Spleen (tissue), 11 donors: ENCODE results near the gene CDADC1. TPM values are rescaled to one million over a fixed set of nuclear protein-coding genes. Genes with fewer than 3 reads are reported as not detected.

ENCODE experiments used
- DNase-seq: peaks from one replicate; pipeline ENCODE4 v3.0.0-alpha.2; 2020
- H3K27ac ChIP-seq, 8 donors: fragments of 200-600 bp; sonication (generic) in 7 of 8; 1 replicate in 4 of 8; 2 replicates in 4 of 8; pipeline versions ENCODE4 v1.5.0 to v1.8.0; 2016 to 2021; ENCODE audit warnings: inconsistent platforms in 4 of 8, mild to moderate bottlenecking in 4 of 8, moderate library complexity in 1 of 8
- H3K27me3 ChIP-seq, 7 donors: fragments of 200-600 bp; sonication (generic) in 6 of 7; replicated peaks in 1 of 7; 1 replicate in 4 of 7; 2 replicates in 3 of 7; pipeline versions ENCODE4 v1.5.0 to v1.8.0; 2016 to 2021; ENCODE audit warnings: inconsistent platforms in 3 of 7, mild to moderate bottlenecking in 1 of 7
- H3K36me3 ChIP-seq, 6 donors: fragments of 200-600 bp; sonication (generic) in 5 of 6; 1 replicate in 4 of 6; 2 replicates in 2 of 6; pipeline versions ENCODE4 v1.5.0 to v1.8.0; 2016 to 2021; ENCODE audit warnings: inconsistent platforms in 2 of 6
- H3K4me1 ChIP-seq, 6 donors: fragments of 200-600 bp; sonication (generic) in 5 of 6; 1 replicate in 3 of 6; 2 replicates in 3 of 6; pipeline versions ENCODE4 v1.5.0 to v1.8.0; 2016 to 2021; ENCODE audit warnings: inconsistent platforms in 3 of 6
- H3K4me3 ChIP-seq, 8 donors: fragments of 200-600 bp; sonication (generic) in 7 of 8; 1 replicate in 4 of 8; 2 replicates in 4 of 8; pipeline versions ENCODE4 v1.5.0 to v1.8.0; 2016 to 2021; ENCODE audit warnings: inconsistent platforms in 4 of 8, mild to moderate bottlenecking in 4 of 8, moderate library complexity in 2 of 8
- H3K9me3 ChIP-seq, 8 donors: fragments of 200-600 bp; sonication (generic) in 7 of 8; 1 replicate in 4 of 8; 2 replicates in 4 of 8; pipeline versions ENCODE4 v1.5.0 to v1.8.0; 2016 to 2021; ENCODE audit warnings: inconsistent platforms in 4 of 8
- POLR2A ChIP-seq, 3 donors: fragments of 450-650 bp; IDR thresholded peaks; one replicate each; pipeline ENCODE4 v1.5.1; 2017; ENCODE audit warnings: antibody characterized with exemption in 3 of 3, mild to moderate bottlenecking in 1 of 3
- POLR2AphosphoS5 ChIP-seq, 3 donors: sonication (generic); formaldehyde crosslinking; IDR thresholded peaks; one replicate each; pipeline ENCODE4 v1.5.1; 2017; ENCODE audit warnings: antibody characterized with exemption in 3 of 3
- WGBS, 5 donors: extraction: QIAGEN DNeasy Blood & Tissue Kit in 3 of 5; methylation state at CpG; one replicate each; pipeline versions ENCODE4 v1.1.5 to v1.1.7; 2013 to 2018; 5-methylcytosine and 5-hydroxymethylcytosine counted together
- intact Hi-C: fragments of 100-400 bp; cut with DNase I; formaldehyde crosslinking; loops from one replicate; pipeline ENCODE4 v1.15.0; 2023; ENCODE audit warnings: low total_unique reads
- polyA plus RNA-seq, 3 donors: library from polyadenylated mRNA; stranded (reverse); fragments of 200-250 nt; gene quantifications; one replicate each; pipeline ENCODE4 v1.2.1, GENCODE V29; 2013
- total RNA-seq, 7 donors: library from RNA; depleted of rRNA in 3 of 7; stranded (reverse); fragments of >200 nt in 3 of 7; fragmentation: NEBNext Ultra II Directional in 4 of 7; extraction: Animal tissue kit (Norgen Biotek cat#: 25700) in 4 of 7; gene quantifications; one replicate each; pipeline versions ENCODE4 v1.1.0 to v1.2.1, GENCODE V29; 2016 to 2021
- TF ChIP-seq, protein P1 (sequence below), 11 experiments: fragments of 200-600 bp in 7 of 11; fragments of 450-650 bp in 4 of 11; sonication (generic) in 4 of 11; IDR thresholded peaks in 8 of 11; conservative IDR thresholded peaks in 3 of 11; 1 replicate in 7 of 11; 2 replicates in 4 of 11; pipeline versions ENCODE4 v1.4.0 to v1.8.0; 2016 to 2021; ENCODE audit warnings: antibody characterized with exemption in 11 of 11, inconsistent platforms in 4 of 11, mild to moderate bottlenecking in 1 of 11
- donor health status: healthy with polysubstance abuse.
- donor health status: DM: no; HTN: no; CAD: no; lungs with moderate emphysema.
- donor health status: DM: no; HTN: no; CAD: no.
- donor health status: Bipolar disorder and iron deficiency.
- donor health status: healthy.
- donor health status: DM: no; HTN: no; CAD: no.
- donor health status: DM: yes; HTN: yes; CAD: no.

The CDADC1 gene
- total and polyA plus RNA-seq, 10 donors: 3.3 to 15.5 (median 10.8) TPM

DNA sequence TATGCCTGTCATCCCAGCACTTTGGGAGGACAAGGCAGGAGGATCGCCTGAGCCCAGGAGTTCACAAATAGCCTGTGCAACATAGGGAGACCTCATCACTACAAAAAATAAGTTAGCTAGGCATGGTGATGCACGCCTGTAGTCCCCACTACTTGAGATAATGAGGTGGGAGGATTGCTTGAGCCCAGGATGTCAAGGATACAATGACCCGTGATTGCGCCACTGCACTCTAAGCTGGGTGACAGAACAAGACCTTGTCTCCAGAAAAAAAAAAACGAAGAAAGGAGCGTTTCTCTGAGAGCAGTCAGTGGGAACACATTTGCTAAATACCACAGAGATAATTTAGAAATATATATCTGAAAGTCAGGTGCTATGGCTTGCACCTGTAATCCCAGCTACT is 11.9 kb downstream of the CDADC1 start:
- WGBS, 5 donors: 86 to 96% (median 90%) methylated on average over 6 of the region's 6 CpGs
- H3K36me3 ChIP-seq: peaks cover 0 to 78% (median 33%) of the 10 kb centered on the region in 6 donors
- H3K27ac ChIP-seq: no peak overlapping the region
- H3K4me1 ChIP-seq: peaks cover 0 to 24% (median 16%) of the 10 kb centered on the region in 6 donors
- TF ChIP-seq POLR2AphosphoS5 (IDR thresholded peaks at IDR 0.05): no peak
- TF ChIP-seq POLR2A (IDR thresholded peaks at IDR 0.05): no peak
- TF ChIP-seq, protein P1, sequence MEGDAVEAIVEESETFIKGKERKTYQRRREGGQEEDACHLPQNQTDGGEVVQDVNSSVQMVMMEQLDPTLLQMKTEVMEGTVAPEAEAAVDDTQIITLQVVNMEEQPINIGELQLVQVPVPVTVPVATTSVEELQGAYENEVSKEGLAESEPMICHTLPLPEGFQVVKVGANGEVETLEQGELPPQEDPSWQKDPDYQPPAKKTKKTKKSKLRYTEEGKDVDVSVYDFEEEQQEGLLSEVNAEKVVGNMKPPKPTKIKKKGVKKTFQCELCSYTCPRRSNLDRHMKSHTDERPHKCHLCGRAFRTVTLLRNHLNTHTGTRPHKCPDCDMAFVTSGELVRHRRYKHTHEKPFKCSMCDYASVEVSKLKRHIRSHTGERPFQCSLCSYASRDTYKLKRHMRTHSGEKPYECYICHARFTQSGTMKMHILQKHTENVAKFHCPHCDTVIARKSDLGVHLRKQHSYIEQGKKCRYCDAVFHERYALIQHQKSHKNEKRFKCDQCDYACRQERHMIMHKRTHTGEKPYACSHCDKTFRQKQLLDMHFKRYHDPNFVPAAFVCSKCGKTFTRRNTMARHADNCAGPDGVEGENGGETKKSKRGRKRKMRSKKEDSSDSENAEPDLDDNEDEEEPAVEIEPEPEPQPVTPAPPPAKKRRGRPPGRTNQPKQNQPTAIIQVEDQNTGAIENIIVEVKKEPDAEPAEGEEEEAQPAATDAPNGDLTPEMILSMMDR (IDR thresholded peaks at IDR 0.05 in 8 of 11, conservative IDR thresholded peaks at IDR 0.05 in 3 of 11): no peak
- H3K9me3 ChIP-seq: no peaks in the 10 kb centered on the region
- DNase-seq: no peak
- no peaks in the 10 kb centered on the region for H3K27me3 ChIP-seq
- intact Hi-C loops: no loop called here
- no peak overlapping the region for H3K4me3 ChIP-seq

DNA sequence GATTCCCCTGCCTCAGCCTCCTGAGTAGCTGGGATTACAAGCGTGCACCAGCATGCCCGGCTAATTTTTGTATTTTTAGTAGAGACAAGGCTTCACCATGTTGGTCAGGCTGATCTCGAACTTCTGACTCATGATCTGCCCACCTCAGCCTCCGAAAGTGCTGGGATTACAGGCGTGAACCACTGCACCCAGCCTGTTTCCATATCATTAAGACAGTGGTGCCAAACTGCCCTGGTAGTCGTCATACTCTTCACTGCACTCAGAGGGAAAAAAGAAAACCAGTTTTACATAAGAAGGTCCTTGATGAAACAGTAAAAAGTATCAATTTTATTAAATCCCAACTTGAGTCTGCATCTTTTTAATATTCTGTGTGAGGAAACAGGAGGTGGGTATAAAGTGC is 14.9 kb downstream of the CDADC1 start:
- 87 to 97% (median 90%) methylated on average over 6 of the region's 6 CpGs for WGBS, 5 donors
- no peak for TF ChIP-seq POLR2AphosphoS5 (IDR thresholded peaks at IDR 0.05)
- TF ChIP-seq, protein P1 (IDR thresholded peaks at IDR 0.05 in 8 of 11, conservative IDR thresholded peaks at IDR 0.05 in 3 of 11): no peak
- no peak for TF ChIP-seq POLR2A (IDR thresholded peaks at IDR 0.05)
- no peak for DNase-seq
- Histone ChIP-seq H3K27me3 (no peaks in the 10 kb centered on the region), H3K27ac (no peak overlapping the region), H3K36me3 (peaks cover 0 to 73% (median 33%) of the 10 kb centered on the region in 6 donors), H3K9me3 (no peaks in the 10 kb centered on the region), H3K4me3 (no peak overlapping the region), H3K4me1 (peaks cover 0 to 16% (median 10%) of the 10 kb centered on the region in 6 donors)
- intact Hi-C loops: no loop called here

DNA sequence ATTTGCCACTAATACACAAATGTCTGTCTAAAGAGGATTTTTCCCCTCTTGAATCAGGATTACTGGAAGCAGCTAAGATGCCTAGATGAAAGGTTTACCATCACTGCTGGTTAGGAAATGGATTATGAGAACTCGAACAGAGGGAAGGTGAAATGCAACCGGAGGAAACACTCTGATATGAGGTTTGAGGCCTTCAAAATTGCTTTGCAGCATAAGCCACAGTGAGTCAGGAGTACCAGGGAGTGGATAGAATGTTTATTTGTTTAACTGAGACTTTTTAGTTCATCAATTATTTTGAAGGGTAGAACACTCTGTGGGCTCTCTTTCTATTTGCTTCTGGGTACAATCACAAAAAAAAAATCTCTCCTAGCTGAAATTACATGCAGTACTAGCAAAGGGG is 18.1 kb downstream of the CDADC1 start:
- Histone ChIP-seq H3K9me3 (no peaks in the 10 kb centered on the region), H3K27me3 (no peaks in the 10 kb centered on the region)

DNA sequence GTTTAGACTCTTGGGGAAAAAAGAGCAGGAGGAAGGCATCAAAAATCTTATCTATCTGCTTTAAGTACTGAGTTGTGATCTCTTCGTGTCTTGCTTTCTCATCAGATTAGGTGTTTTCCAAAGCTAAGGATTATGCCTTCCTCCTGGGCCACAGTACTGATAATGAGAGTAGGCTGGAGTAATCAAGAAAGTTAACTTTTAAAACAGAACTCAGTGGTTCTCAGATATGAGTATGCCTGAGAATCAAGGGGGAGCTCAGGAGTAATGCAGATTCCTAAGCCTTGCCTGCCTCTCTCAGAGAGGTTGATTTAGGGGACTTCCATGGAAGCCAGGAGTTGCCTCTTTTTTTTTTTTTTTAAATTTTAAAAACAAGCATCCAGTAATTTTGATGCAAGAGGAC is 23.5 kb downstream of the CDADC1 start:
- Histone ChIP-seq H3K4me1 (no peaks in the 10 kb centered on the region), H3K9me3 (no peaks in the 10 kb centered on the region), H3K4me3 (no peak overlapping the region), H3K27me3 (no peaks in the 10 kb centered on the region), H3K27ac (no peak overlapping the region), H3K36me3 (peaks cover 0 to 66% (median 14%) of the 10 kb centered on the region in 6 donors)
- intact Hi-C loops: no loop called here
- TF ChIP-seq POLR2A (IDR thresholded peaks at IDR 0.05) (no peak), POLR2AphosphoS5 (IDR thresholded peaks at IDR 0.05) (no peak)
- TF ChIP-seq, protein P1 (IDR thresholded peaks at IDR 0.05 in 8 of 11, conservative IDR thresholded peaks at IDR 0.05 in 3 of 11): no peak
- WGBS, 5 donors: 0 to 71% (median 38%) methylated on average over 1 of the region's 1 CpG
- no peak for DNase-seq

More for the DNA sequence above, 18.1 kb downstream of the CDADC1 start:
- 30 to 57% (median 43%) methylated on average over 2 of the region's 2 CpGs for WGBS, 5 donors
- no peak overlapping the region for H3K27ac ChIP-seq
- intact Hi-C loops: no loop called here
- no peak for TF ChIP-seq POLR2AphosphoS5 (IDR thresholded peaks at IDR 0.05)
- no peak for TF ChIP-seq POLR2A (IDR thresholded peaks at IDR 0.05)
- TF ChIP-seq, protein P1 (IDR thresholded peaks at IDR 0.05 in 8 of 11, conservative IDR thresholded peaks at IDR 0.05 in 3 of 11): no peak
- H3K4me3 ChIP-seq: no peak overlapping the region
- DNase-seq: no peak
- H3K36me3 ChIP-seq: peaks cover 0 to 85% (median 31%) of the 10 kb centered on the region in 6 donors
- H3K4me1 ChIP-seq: no peaks in the 10 kb centered on the region
